Stimulated activated naive CD8-positive, alpha-beta T cell treated with anti-CD3 and anti-CD28 coated beads, Interleukin-15, Interleukin-2, amounts not matched to agents 100 U/mL and 50 U/mL, for 24 hours (primary cell): ENCODE results near the gene ACP7.
"Not testable (repeated sequence)": the region's sequence is repeated elsewhere in the genome, so short reads cannot be mapped to it uniquely, and the experiment has no call there.

Experiments used
- ATAC-seq: fragments of 150-1000 bp; cut with Tn5 transposase; one replicate; pipeline ENCODE4 v1.10.0; 2021
- DNase-seq: peaks from one replicate; pipeline ENCODE4 v3.0.0; 2021

Gene ACP7

GRCh38 chr19:39132344-39132969 is 48.3 kb downstream of the ACP7 start:
- no peak for ATAC-seq
- no peak for DNase-seq

GRCh38 chr19:39133431-39134270 is 49.5 kb downstream of the ACP7 start:
- no peak for DNase-seq

GRCh38 chr19:39135701-39136100 is 51.5 kb downstream of the ACP7 start:
- ATAC-seq = no peak

More at GRCh38 chr19:39133431-39134270, 49.5 kb downstream of the ACP7 start:
- no peak for ATAC-seq

GRCh38 chr19:39136225-39136940 is 52.2 kb downstream of the ACP7 start:
- ATAC-seq (no peak), DNase-seq (no peak)

More at GRCh38 chr19:39135701-39136100, 51.5 kb downstream of the ACP7 start:
- no peak for DNase-seq

GRCh38 chr19:39137131-39137530 is 53.0 kb downstream of the ACP7 start:
- no peak for ATAC-seq
- DNase-seq = no peak

- ATAC-seq = no peak
Measured at GRCh38 chr19:39138221-39139211, 54.3 kb downstream of the ACP7 start.

GRCh38 chr19:39139305-39139874 is 55.2 kb downstream of the ACP7 start:
- ATAC-seq = no peak
- no peak for DNase-seq

More at GRCh38 chr19:39138221-39139211, 54.3 kb downstream of the ACP7 start:
- no peak for DNase-seq

GRCh38 chr19:39139971-39140453 is 55.8 kb downstream of the ACP7 start:
- no peak for ATAC-seq
- no peak for DNase-seq

GRCh38 chr19:39140594-39140993 is 56.4 kb downstream of the ACP7 start:
- ATAC-seq = no peak
- DNase-seq = no peak

- ATAC-seq (no peak), DNase-seq (no peak)
Measured at GRCh38 chr19:39141929-39142328, 57.8 kb downstream of the ACP7 start.

- no peak for DNase-seq
- no peak for ATAC-seq
Measured at GRCh38 chr19:39142630-39143029, 58.5 kb downstream of the ACP7 start.

- not testable (repeated sequence) for ATAC-seq, DNase-seq
Measured at GRCh38 chr19:39143757-39144289, 59.7 kb downstream of the ACP7 start.

- ATAC-seq (no peak), DNase-seq (no peak)
Measured at GRCh38 chr19:39144290-39145071, 60.3 kb downstream of the ACP7 start.

GRCh38 chr19:39145180-39145953 is 61.2 kb downstream of the ACP7 start:
- ATAC-seq (no peak), DNase-seq (no peak)

GRCh38 chr19:39146091-39146490 is 61.9 kb downstream of the ACP7 start:
- ATAC-seq (no peak), DNase-seq (no peak)

GRCh38 chr19:39146686-39147450 is 62.7 kb downstream of the ACP7 start:
- DNase-seq (no peak), ATAC-seq (no peak)

GRCh38 chr19:39147480-39147879 is 63.3 kb downstream of the ACP7 start:
- no peak for DNase-seq
- no peak for ATAC-seq

- no peak for DNase-seq
- no peak for ATAC-seq
Measured at GRCh38 chr19:39148939-39149529, 64.9 kb downstream of the ACP7 start.
